CD4-positive, alpha-beta T cell (primary cell): Measurements from ENCODE around the gene ARFIP1. TPM values are rescaled to one million over a fixed set of nuclear protein-coding genes. Genes with fewer than 3 reads are reported as not detected.
A peak's percentile ranks its signal among the peaks of the same experiment; 100 is the strongest.

ENCODE experiments used
- ATAC-seq: fragments of 200-7000 bp; cut with Tn5 transposase; one replicate; pipeline ENCODE4 v1.10.0; 2022; ENCODE audit warnings: mild to moderate bottlenecking; ENCODE audit not compliant: poor library complexity
- CTCF ChIA-PET: fragments of 350-600 bp; sonication (Branson Sonifier 250); formaldehyde crosslinking; loops from one replicate; lab custom pipeline; 2021; ENCODE audit warnings: antibody characterized with exemption, inconsistent platforms; lab: Charles Lee
- POLR2A ChIA-PET: fragments of 350-600 bp; sonication (Branson Sonifier 250); formaldehyde crosslinking; loops from one replicate; lab custom pipeline; 2021; ENCODE audit warnings: antibody characterized with exemption, inconsistent platforms; lab: Charles Lee
- DNase-seq, 14 experiments: peaks; one replicate each; pipeline ENCODE4 v3.0.0-alpha.2; 2013 to 2020; ENCODE audit warnings: mixed read lengths in 2 of 14
- H3K27ac ChIP-seq, 2 donors: one replicate each; pipeline versions ENCODE4 v1.5.1 to v1.7.0; 2013; ENCODE audit warnings: low read length in 2 of 2, low read depth in 1 of 2, mild to moderate bottlenecking in 1 of 2
- H3K27me3 ChIP-seq, 2 experiments: 1 replicate in 1 of 2; 2 replicates in 1 of 2; pipeline versions ENCODE4 v1.6.1 to v1.7.0; 2013; ENCODE audit warnings: low read length in 2 of 2, control low read depth in 1 of 2, mild to moderate bottlenecking in 1 of 2, moderate library complexity in 1 of 2; ENCODE audit not compliant: insufficient read depth in 2 of 2, control insufficient read depth in 1 of 2
- H3K36me3 ChIP-seq: one replicate; pipeline ENCODE4 v1.6.1; 2013; ENCODE audit warnings: low read length, control low read depth; ENCODE audit not compliant: insufficient read depth
- H3K4me1 ChIP-seq: one replicate; pipeline ENCODE4 v1.6.1; 2013; ENCODE audit warnings: low read length, control low read depth; ENCODE audit not compliant: insufficient read depth
- H3K4me3 ChIP-seq: one replicate; pipeline ENCODE4 v1.5.1; 2013; ENCODE audit warnings: mild to moderate bottlenecking, low read length, moderate library complexity
- H3K9me3 ChIP-seq, 2 experiments: 1 replicate in 1 of 2; 2 replicates in 1 of 2; pipeline versions ENCODE4 v1.6.1 to v1.7.0; 2013; ENCODE audit warnings: low read length in 2 of 2, mild to moderate bottlenecking in 2 of 2, control low read depth in 1 of 2, moderate library complexity in 1 of 2; ENCODE audit not compliant: control insufficient read depth in 1 of 2, insufficient read depth in 1 of 2
- H3K27ac Mint-ChIP-seq: one replicate; pipeline ENCODE4 v1.8.0; 2020; ENCODE audit warnings: mixed read lengths
- H3K27me3 Mint-ChIP-seq: one replicate; pipeline ENCODE4 v1.8.0; 2021; ENCODE audit warnings: mixed read lengths
- H3K36me3 Mint-ChIP-seq: one replicate; pipeline ENCODE4 v1.8.0; 2021; ENCODE audit warnings: low read depth, mixed read lengths
- H3K4me1 Mint-ChIP-seq: one replicate; pipeline ENCODE4 v1.8.0; 2021; ENCODE audit warnings: low read depth, mixed read lengths
- H3K4me3 Mint-ChIP-seq: one replicate; pipeline ENCODE4 v1.8.0; 2020; ENCODE audit warnings: mild to moderate bottlenecking, mixed read lengths
- H3K9me3 Mint-ChIP-seq: one replicate; pipeline ENCODE4 v1.8.0; 2020; ENCODE audit warnings: mixed read lengths
- CTCF ChIP-seq: fragments of 200-600 bp; IDR thresholded peaks from one replicate; pipeline ENCODE4 v1.8.0; 2022; ENCODE audit warnings: antibody characterized with exemption, mild to moderate bottlenecking
- intact Hi-C, 2 experiments: fragments of 100-400 bp; cut with DNase I in 1 of 2; cut with micrococcal nuclease in 1 of 2; formaldehyde crosslinking; loops; one replicate each; pipeline versions ENCODE4 v1.15.1 to v1.9.0; 2023 to 2025; cut with DNase I, micrococcal nuclease
- total RNA-seq, 174 experiments: library from RNA in 2 of 174; stranded (reverse) in 2 of 174; gene quantifications; one replicate each; pipeline ENCODE4 v1.2.3 and lab custom pipeline; 2021 to 2026

ARFIP1 gene
- total RNA-seq, 2 experiments from 2014 or later = 2.6 to 3.0 TPM

- H3K9me3 Mint-ChIP-seq = no peaks in the 10 kb centered on the region
- H3K4me1 Mint-ChIP-seq = peaks cover 24% of the 10 kb centered on the region
- intact Hi-C loops = no loop called here
- H3K27ac Mint-ChIP-seq = no peak overlapping the region
- ChIA-PET POLR2A (no interaction called here), CTCF (no interaction called here)
- Histone ChIP-seq H3K9me3 (peaks cover 0 to 5% of the 10 kb centered on the region in 2 experiments), H3K27me3 (peaks cover 54 to 62% of the 10 kb centered on the region in 2 experiments), H3K4me3 (peak overlapping the region; percentile 50), H3K27ac (no peak overlapping the region), H3K36me3 (no peaks in the 10 kb centered on the region), H3K4me1 (peaks cover 22% of the 10 kb centered on the region)
- ATAC-seq = no peak
- peaks cover 64% of the 10 kb centered on the region for H3K27me3 Mint-ChIP-seq
- DNase-seq = peak in 3 of 14 experiments; percentile 7 to 12 (median 7)
- H3K4me3 Mint-ChIP-seq = peak overlapping the region; percentile 63
- H3K36me3 Mint-ChIP-seq = no peaks in the 10 kb centered on the region
- no peak for TF ChIP-seq CTCF
These were observed 156.9 kb downstream of the ARFIP1 start for GRCh38 chr4:152936446-152937335.

- Mint-ChIP-seq H3K27me3 (peaks cover 70% of the 10 kb centered on the region), H3K36me3 (no peaks in the 10 kb centered on the region), H3K4me1 (peaks cover 24% of the 10 kb centered on the region), H3K9me3 (no peaks in the 10 kb centered on the region), H3K27ac (no peak overlapping the region), H3K4me3 (peak overlapping the region; percentile 85)
- TF ChIP-seq CTCF = no peak
- DNase-seq = peak in 2 of 14 experiments; percentile 31
- CTCF ChIA-PET = no interaction called here
- peaks cover 0 to 5% of the 10 kb centered on the region in 2 experiments for H3K9me3 ChIP-seq
- H3K4me3 ChIP-seq = peak overlapping the region; percentile 50
- no peaks in the 10 kb centered on the region for H3K36me3 ChIP-seq
- H3K4me1 ChIP-seq = peaks cover 22% of the 10 kb centered on the region
- POLR2A ChIA-PET = interaction anchor here (1.0 kb wide), 1 partner anchor 158 kb away, joined by 3 read pairs; the partner anchor contains the start of genes ARFIP1 and TIGD4
- no peak overlapping the region for H3K27ac ChIP-seq
- H3K27me3 ChIP-seq = peaks cover 54 to 62% of the 10 kb centered on the region in 2 experiments
- intact Hi-C loops = no loop called here
- peak; percentile 51 for ATAC-seq
These were observed 157.8 kb downstream of the ARFIP1 start for GRCh38 chr4:152937336-152938236.

- ChIA-PET CTCF (no interaction called here), POLR2A (interaction anchor here (1.0 kb wide), 1 partner anchor 159 kb away, joined by 3 read pairs; the partner anchor contains the start of genes ARFIP1 and TIGD4)
- Histone ChIP-seq H3K36me3 (no peaks in the 10 kb centered on the region), H3K4me3 (peak overlapping the region; percentile 40), H3K4me1 (peaks cover 22% of the 10 kb centered on the region), H3K9me3 (peaks cover 0 to 5% of the 10 kb centered on the region in 2 experiments), H3K27ac (no peak overlapping the region), H3K27me3 (peaks cover 51 to 57% of the 10 kb centered on the region in 2 experiments)
- Mint-ChIP-seq H3K4me3 (peak overlapping the region; percentile 85), H3K4me1 (peaks cover 24% of the 10 kb centered on the region), H3K9me3 (no peaks in the 10 kb centered on the region), H3K36me3 (no peaks in the 10 kb centered on the region), H3K27ac (no peak overlapping the region), H3K27me3 (peaks cover 66% of the 10 kb centered on the region)
- TF ChIP-seq CTCF = no peak
- intact Hi-C loops = no loop called here
- no peak for ATAC-seq
- no peak for DNase-seq
These were observed 158.6 kb downstream of the ARFIP1 start for GRCh38 chr4:152938237-152938947.
